NCI-H460 (cell line): Measurements from ENCODE around the gene MRPL3. TPM values are rescaled to one million over a fixed set of nuclear protein-coding genes. Genes with fewer than 3 reads are reported as not detected.

Source experiments
- DNase-seq: peaks from one replicate; pipeline ENCODE4 v3.0.0-alpha.2; 2016; ENCODE audit warnings: low read depth; ENCODE audit errors: extremely low read depth
- small RNA-seq, 2 experiments: library from RNA; depleted of rRNA; stranded (forward); fragments of <200 nt; gene quantifications; one replicate each; pipeline ENCODE3, GENCODE V24; 2014
- total RNA-seq: library from RNA; depleted of rRNA; stranded (reverse); fragments of >200 nt; shearing (Covaris generic); gene quantifications from 2 replicates; pipeline ENCODE4 v1.2.3, GENCODE V29; 2014; rRNA removed

Gene MRPL3
- total RNA-seq, 1 experiment from 2014 or later: 246 TPM

DNA sequence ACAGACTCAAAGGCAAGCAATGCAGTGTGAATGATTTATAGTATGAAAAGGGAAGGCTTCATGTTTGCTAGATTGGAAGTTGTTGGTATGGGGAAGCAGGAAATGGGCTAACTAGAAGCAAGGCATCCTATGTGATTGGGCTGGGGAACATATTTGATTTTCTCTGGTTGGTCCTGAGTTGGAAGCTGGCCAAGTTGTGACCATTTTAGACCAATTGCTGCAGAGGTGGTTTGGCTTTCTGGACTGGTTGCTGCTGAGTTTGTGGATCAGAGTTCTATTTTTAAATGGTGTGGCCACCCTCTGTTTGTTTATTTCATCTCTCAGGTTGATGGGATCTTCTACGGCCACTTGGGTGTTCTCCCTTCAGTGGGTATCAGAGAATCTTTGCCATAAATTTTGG is 81.5 kb downstream of the MRPL3 start:
- no peak for DNase-seq

- DNase-seq: no peak
Observed at GRCh38 chr3:131417751-131418150, 85.0 kb downstream of the MRPL3 start.

Small RNAs within 50 kb of the gene (small RNA-seq; reads per million reads assigned to genes)
- gene AC107027.2 (0 reads per million in 2 experiments), gene SNORA58 (3.7 to 16.1 reads per million in 2 experiments)

Other genes starting within 250 kb of the MRPL3 start
- gene NUDT16, start 121.2 kb downstream of the MRPL3 start, total RNA-seq: 6.5 and 7.6 TPM in 2 replicates